ENCODE data around the gene BAD. TPM values are rescaled to one million over a fixed set of nuclear protein-coding genes. Genes with fewer than 3 reads are reported as not detected.

BAD gene
- total RNA-seq, 1 donor from 2014 or later: 56.3 TPM

DNA sequence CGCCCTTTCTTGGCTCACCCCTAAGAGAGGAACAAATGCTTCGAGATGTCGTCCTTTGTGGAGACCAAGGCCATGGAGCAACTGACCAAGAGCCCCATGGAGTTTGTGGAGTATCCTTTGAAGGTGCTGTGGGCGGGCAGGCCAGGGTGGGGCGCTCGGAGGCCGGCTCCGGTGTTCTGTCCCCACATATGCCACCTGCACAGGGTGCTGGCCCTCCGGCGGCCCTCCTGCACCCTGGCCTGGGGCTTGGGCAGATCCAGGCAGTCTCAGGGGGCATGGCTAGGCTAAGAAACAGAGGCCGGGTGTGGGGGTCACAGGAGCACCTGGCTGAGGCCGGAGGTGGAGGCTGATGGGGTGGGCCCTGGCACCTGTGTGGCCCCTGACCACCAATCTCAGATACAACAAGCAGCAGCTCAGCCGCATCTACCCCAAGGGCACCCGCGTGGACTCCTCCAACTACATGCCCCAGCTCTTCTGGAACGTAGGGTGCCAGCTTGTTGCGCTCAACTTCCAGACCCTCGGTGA, 22.8 kb downstream of the BAD start:
- intact Hi-C loops (cut with micrococcal nuclease): no loop called here
- peaks cover 89% of the 10 kb centered on the region for H3K36me3 ChIP-seq
- H3K4me1 ChIP-seq: peaks cover 2% of the 10 kb centered on the region
- no peaks in the 10 kb centered on the region for H3K27me3 ChIP-seq (ENCODE audit: low read depth)
- TF ChIP-seq, protein P1, sequence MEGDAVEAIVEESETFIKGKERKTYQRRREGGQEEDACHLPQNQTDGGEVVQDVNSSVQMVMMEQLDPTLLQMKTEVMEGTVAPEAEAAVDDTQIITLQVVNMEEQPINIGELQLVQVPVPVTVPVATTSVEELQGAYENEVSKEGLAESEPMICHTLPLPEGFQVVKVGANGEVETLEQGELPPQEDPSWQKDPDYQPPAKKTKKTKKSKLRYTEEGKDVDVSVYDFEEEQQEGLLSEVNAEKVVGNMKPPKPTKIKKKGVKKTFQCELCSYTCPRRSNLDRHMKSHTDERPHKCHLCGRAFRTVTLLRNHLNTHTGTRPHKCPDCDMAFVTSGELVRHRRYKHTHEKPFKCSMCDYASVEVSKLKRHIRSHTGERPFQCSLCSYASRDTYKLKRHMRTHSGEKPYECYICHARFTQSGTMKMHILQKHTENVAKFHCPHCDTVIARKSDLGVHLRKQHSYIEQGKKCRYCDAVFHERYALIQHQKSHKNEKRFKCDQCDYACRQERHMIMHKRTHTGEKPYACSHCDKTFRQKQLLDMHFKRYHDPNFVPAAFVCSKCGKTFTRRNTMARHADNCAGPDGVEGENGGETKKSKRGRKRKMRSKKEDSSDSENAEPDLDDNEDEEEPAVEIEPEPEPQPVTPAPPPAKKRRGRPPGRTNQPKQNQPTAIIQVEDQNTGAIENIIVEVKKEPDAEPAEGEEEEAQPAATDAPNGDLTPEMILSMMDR (IDR thresholded peaks at IDR 0.05; ENCODE audit: borderline replicate concordance): no peak
- H3K4me3 ChIP-seq: no peak overlapping the region
- H3K27ac ChIP-seq (replicated peaks): no peak overlapping the region
- no peak for DNase-seq
- H3K9me3 ChIP-seq (replicated peaks): no peaks in the 10 kb centered on the region

GRCh38 chr11:64260147-64260708, 24.2 kb downstream of the BAD start:
- Histone ChIP-seq H3K36me3 (peaks cover 90% of the 10 kb centered on the region), H3K27me3 (ENCODE audit: low read depth) (no peaks in the 10 kb centered on the region), H3K27ac (replicated peaks) (no peak overlapping the region), H3K4me3 (no peak overlapping the region), H3K9me3 (replicated peaks) (no peaks in the 10 kb centered on the region), H3K4me1 (no peaks in the 10 kb centered on the region)
- intact Hi-C loops (cut with micrococcal nuclease): no loop called here
- DNase-seq: no peak
- TF ChIP-seq, protein P1 (IDR thresholded peaks at IDR 0.05; ENCODE audit: borderline replicate concordance): no peak

DNA sequence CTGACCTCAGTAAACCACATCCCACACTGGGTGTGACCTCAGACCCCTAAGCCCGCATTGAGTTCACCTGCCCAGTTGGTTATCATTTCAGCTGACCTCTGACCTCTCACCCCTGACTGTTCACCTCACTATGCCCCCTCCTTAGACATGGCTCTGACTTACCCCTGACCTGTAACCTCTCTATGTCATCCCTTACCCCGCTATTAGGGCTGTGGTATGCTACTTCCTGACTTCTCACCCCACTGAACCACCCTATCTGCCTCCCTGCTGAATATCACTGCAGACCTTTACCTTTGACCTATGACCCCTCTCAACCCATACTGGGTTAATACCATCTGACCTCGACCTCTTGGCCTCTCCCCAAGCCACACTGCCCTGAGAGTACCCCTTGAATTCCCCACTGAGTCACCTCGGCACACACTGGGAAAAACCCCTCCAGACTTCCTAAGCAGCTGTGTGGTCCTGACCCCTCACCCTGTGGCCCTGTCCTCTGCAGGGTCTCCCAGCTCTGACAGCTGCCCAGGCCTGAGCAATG, 24.9 kb downstream of the BAD start:
- TF ChIP-seq, protein P1 (IDR thresholded peaks at IDR 0.05; ENCODE audit: borderline replicate concordance): no peak
- Histone ChIP-seq H3K9me3 (replicated peaks) (no peaks in the 10 kb centered on the region), H3K27ac (replicated peaks) (no peak overlapping the region), H3K4me1 (no peaks in the 10 kb centered on the region), H3K4me3 (no peak overlapping the region), H3K27me3 (ENCODE audit: low read depth) (no peaks in the 10 kb centered on the region), H3K36me3 (peaks cover 91% of the 10 kb centered on the region)
- DNase-seq: no peak
- intact Hi-C loops (cut with micrococcal nuclease): no loop called here

GRCh38 chr11:64258946-64259532, 25.4 kb downstream of the BAD start:
- H3K4me3 ChIP-seq: no peak overlapping the region
- DNase-seq: no peak
- TF ChIP-seq, protein P1 (IDR thresholded peaks at IDR 0.05; ENCODE audit: borderline replicate concordance): no peak
- peaks cover 90% of the 10 kb centered on the region for H3K36me3 ChIP-seq
- intact Hi-C loops (cut with micrococcal nuclease): no loop called here
- no peak overlapping the region for H3K27ac ChIP-seq (replicated peaks)
- no peaks in the 10 kb centered on the region for H3K9me3 ChIP-seq (replicated peaks)
- no peaks in the 10 kb centered on the region for H3K27me3 ChIP-seq (ENCODE audit: low read depth)
- H3K4me1 ChIP-seq: peaks cover under 1% of the 10 kb centered on the region

- Histone ChIP-seq H3K27ac (replicated peaks) (no peak overlapping the region), H3K36me3 (peaks cover 83% of the 10 kb centered on the region), H3K4me1 (peaks cover 8% of the 10 kb centered on the region), H3K4me3 (no peak overlapping the region), H3K9me3 (replicated peaks) (no peaks in the 10 kb centered on the region), H3K27me3 (ENCODE audit: low read depth) (no peaks in the 10 kb centered on the region)
- TF ChIP-seq, protein P1 (IDR thresholded peaks at IDR 0.05; ENCODE audit: borderline replicate concordance): no peak
- no peak for DNase-seq
- intact Hi-C loops (cut with micrococcal nuclease): no loop called here
These were observed 26.1 kb downstream of the BAD start for GRCh38 chr11:64258356-64258755.

Measured in left ventricle myocardium inferior (tissue), 1 donor.